Inflammatory macrophage treated with lipopolysaccharide for 1 hour (primary cell): ENCODE data around the gene BLVRB.
"Not testable (repeated sequence)": the region's sequence is repeated elsewhere in the genome, so short reads cannot be mapped to it uniquely, and the experiment has no call there.

Experiments used
- DNase-seq, 2 donors: peaks; one replicate each; pipeline ENCODE4 v3.0.0-alpha.2; 2020 to 2022

Gene BLVRB

GRCh38 chr19:40446263-40446784 lies 19.2 kb downstream of the BLVRB start:
- DNase-seq: no peak

DNA sequence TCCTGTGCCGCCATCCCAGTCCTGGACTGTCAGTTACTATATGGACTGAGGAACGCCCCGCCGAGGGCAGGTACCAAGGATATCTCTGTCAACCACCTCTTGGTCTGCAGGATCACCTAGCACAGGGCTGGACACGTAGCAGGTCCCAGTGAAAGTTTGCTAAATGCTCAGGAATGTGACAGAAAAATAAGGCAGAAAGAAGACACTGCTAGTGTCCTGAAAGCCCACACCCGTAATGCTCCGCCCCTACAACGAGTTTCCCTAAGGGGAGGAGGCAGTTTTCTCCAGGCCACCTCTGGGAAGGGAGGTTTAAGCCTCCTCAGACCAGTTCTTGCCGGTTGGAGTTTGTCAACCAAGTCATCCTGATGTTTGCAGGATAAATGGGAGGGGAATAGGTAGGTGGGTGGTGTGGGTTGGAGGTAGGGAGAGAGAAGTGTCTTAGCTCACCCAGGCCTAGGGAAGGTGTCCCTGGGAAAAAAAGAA lies 19.7 kb downstream of the BLVRB start:
- DNase-seq: no peak

GRCh38 chr19:40444825-40445312 lies 20.7 kb downstream of the BLVRB start:
- DNase-seq: no peak

DNA sequence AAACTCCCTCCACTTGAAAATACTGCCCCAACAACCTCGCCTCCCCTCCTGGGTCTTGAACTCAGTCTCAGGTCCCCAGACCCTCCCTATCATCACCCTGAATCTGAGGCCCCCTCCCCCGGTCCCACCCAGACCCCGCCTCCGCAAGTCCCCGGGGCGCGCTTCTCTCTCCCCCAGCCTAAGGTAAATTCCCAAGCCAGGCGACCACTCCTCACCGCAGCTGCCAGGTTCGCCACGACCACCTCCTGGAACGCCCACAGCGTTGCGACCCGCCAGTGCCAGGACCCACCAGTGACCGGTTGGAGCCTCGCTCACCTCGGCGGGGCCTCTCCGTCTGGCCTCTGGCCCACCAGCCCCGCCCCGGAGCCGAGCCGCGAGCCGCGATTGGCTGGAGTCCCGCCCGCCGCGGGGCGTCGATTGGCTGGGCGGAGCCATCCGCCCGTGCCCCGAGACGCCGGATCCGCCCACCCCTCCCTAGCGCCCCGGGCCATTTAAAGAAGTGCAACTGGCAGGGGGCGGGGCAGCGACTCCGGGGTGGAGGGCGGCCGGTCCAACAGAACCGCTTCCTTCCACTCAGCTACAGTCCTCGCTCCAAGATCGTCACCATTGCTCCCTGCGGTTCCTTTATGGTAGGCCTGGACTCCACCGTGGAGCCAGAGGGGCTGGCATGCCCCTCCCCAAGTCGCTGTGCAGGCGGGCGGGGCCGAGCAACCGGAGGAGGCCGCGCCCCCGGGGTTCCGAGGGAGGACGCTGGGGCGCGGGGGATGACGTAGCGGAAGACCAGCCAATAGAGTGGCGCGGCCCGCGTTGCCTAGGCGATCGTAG lies 21.3 kb downstream of the BLVRB start, which contains the start of gene SERTAD3:
SERTAD3 (minus strand) TSS at position 336 of the 825 bp plus-strand sequence. CDS start 2,255 bp downstream, outside the sequence.
- peak; percentile 96 to 97 for DNase-seq

DNA sequence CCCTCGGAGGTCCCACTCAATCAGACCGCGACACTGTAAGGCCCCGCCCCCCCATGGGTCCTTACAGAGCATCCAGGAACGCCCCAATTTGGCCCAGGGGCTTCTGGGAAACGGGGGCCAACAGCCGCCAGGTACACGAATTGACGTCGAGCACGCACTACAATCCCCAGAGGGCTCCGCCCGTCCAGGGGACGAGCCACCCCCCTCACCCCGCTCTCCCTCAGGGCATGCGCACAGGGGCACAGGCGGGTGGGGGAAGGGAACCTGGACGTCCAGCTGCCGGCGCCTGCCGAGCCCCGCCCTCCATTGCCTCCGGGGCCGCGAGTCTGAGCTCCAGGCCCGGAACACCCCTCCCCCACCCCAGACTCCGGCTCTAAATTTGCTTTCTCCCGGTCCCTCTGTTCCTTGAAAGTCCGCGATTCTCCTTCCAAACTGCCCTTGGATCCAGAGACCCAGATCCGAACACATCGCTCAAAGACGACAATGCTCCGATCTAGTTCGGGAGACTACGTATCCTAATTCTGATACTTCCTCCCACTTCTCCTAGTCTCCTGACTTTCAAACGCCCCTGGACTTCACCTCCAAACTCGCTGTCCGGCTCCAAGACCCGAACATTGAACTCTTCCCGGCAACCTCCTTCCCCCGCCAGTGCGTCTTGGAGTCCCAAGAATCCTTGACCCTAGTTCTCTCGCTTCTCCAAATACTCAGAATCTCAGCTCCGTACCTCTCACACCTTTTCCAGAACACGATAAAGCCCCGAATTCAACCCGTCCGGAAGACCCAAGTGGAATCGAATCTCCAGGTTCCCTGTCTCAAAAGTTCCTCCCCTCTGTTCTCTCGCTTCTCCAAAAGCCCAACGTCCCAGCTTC lies 22.2 kb downstream of the BLVRB start:
- peak; percentile 99 for DNase-seq

- DNase-seq: no peak
Measured at GRCh38 chr19:40442328-40443130, 23.0 kb downstream of the BLVRB start.

DNA sequence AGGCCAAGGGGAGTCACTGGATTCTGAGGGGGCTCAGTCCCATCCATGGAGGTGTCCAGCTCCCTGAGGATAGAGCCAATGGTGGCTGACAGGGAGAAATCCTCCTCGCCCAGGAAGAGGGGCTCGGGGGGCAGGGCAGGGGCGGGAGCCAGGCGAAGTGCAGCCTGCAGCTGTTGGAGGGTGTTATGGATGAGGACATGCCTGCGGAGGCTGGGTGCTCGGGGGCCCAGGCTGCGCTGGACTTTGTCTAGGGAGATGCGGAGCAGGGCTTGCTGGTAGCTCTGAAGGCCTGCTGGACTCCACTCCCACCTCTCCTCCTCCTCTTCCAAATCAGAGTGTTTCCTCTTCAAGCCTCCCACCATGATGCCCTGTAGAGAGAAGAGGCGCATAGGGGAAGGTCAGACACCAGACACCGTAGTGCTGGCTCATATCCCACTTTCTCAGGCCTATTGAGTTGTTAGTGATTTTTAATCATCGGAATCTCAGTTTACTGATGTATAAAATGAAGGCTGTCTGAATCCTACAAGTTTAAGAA lies 23.8 kb downstream of the BLVRB start:
- DNase-seq: no peak

DNA sequence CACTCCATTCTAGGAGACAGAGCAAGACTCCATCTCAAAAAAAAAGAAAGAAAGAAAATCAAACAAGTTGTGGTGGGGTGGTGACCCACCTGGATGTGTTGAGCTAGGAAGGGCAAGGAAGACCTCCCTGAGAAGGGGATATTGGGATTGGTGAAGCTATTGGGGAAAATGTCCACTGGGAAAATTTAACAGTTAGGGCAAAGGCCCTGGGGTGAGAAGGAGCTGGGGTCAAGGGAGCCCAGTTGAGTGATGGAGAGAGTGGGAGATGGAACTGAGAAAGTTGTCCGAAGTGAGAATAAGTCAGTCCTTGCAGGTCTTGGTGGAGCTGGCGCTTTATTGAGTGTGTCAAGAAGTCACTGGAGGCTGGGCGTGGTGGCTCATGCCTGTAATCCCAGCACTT lies 27.3 kb downstream of the BLVRB start:
- no peak for DNase-seq

GRCh38 chr19:40433391-40434216 lies 31.9 kb downstream of the BLVRB start:
- peak; percentile 87 to 88 for DNase-seq

DNA sequence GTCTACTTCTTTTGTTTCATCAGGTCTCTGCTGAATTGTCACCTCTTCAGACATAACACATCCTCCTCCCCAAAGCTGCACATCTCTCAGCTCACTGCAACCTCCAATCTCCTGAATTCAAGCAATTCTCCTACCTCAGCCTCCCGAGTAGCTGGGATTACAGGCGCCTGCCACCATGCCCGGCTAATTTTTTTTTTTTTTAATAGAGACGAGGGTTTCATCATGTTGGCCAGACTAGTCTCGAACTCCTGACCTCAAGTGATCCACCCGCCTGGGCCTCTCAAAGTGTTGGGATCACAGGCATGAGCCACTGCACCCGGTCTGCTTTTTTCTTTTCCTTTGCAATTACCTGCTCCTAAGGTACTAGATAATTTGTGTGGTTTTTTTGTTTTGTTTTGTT lies 32.8 kb downstream of the BLVRB start:
- not testable (repeated sequence) for DNase-seq

DNA sequence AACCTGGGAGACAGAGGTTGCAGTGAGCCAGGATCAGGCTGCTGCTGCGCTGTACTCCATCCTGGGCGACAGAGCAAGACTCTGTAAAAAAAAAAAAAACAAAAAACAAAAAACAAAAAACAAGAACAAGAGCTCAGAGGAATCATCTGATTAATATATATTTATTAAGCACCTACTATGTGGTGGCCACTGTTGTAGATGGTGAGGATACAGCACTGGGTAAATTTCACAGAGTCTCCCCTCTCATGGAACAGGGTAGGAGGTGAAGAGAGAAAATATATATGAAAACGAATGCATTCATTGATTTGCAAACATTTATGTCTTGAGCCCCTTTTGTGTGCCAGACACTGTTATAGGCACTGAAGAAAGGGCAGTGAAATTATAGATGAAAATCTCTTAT lies 33.8 kb downstream of the BLVRB start:
- DNase-seq: no peak

GRCh38 chr19:40430242-40430641 lies 35.3 kb downstream of the BLVRB start:
- not testable (repeated sequence) for DNase-seq

DNA sequence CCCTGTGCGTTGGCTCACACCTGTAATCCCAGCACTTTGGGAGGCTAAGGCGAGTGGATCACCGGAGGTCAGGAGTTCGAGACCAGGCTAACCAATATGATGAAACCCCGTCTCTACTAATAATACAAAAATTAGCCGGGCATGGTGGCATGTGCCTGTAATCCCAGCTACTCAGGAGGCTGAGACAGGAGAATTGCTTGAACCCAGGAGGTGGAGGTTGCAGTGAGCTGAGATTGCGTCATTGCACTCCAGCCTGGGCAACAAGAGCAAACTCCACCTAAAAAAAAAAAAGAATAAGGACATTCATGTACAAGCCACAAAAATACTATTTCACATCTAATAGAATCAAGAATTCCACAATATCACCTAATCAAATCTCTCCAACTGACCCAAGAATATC lies 37.3 kb downstream of the BLVRB start:
- DNase-seq: not testable (repeated sequence)

DNA sequence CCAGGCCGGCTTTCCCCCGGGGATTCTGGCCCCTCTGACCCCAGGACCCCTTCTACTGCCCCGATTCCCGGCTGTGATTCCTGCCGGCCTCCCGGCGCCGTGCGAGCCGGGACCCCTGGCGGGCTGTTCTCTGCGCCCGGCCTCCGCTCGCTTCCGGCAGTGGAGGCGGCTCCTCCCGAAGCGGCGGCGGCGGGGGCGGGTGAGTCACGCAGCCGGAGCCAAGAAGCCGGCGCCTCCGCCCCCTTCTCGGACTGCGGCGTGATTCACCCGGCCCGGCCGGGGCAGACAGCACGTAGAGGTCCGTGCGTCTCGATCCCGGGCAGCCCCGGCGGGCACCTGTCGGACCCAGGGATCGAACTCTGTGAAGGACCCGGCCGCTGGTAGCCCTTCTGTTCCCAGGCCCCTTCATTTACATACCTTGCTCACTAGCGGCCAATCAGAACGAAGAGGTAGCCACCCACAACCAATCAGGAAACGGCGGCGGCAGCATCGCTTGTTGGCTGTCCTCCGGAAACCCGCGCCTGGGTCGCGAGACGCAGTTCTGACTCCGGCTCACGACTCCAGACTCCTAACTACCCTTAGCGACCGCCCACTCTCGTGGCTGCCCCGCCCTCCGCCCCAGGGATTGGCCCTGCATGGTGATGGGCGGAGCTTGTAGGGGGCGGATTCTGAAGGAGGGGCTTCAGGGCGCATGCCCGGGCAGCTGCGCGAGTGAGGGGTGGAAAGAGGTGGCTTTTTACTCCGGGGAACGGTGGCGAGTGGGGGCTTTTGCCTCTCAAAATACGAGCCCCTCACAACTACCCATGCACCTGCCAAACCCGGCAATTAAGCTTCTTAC lies 39.9 kb downstream of the BLVRB start, which contains the start of gene SERTAD1:
SERTAD1 (minus strand) TSS at position 543 of the 838 bp plus-strand sequence. CDS start 2,446 bp downstream, outside the sequence.
- peak; percentile 100 for DNase-seq

DNA sequence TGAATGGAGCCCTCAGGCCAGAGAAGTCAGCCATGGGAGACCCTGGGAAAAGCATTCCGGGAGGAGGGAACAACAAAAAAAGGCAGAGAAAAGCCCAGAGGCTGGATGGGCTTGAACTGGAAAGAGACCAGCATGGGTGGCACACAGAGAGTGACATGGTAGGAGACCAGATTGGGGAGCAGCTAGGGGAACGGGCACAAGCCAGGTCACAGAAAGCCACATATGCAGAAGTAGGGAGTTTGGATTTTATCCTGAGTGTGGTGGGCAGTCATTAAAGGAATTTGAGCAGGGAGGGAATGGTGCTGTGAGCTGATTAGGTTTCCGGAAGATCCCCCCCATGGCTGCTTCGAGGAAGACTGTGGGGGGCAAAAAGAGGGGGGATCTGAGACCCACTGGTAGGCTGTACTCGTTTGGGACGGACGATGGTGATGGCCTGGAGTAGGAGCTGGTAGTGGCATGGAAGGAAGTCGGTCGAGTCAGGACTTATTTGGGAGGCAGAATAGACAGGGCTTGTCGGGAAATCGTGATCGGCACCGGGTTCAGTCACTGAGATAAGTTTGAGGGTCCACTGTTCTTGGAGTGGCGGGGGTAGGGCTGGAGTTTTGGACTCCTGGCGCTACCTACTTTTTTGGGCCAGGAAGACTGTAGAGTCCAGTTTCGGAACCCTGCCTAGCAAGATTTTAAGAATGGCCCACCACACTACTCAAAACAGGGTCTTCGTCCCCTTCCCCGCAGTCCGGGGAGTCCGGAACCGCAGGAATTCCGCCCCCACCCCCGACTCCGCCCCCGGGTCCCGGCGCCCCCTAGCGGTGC lies 40.7 kb downstream of the BLVRB start:
- DNase-seq: no peak

DNA sequence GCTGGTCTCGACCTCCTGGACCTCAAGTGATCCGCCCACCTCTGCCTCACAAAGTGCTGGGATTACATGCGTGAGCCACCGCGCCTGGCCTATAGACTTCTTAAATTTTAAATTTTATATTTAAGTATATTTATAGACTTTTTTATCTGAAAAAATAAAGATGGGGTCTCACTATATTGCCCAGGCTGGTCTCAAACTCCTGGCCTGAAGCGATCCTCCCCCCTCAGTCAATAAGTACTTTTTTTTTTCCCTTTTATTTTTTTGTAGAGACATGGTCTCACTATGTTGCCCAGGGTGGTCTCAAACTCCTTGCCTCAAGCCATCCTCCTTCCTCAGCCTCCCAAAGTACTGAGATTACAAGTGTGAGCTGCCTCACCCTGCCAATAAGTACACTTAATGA lies 41.6 kb downstream of the BLVRB start:
- no peak for DNase-seq

GRCh38 chr19:40422748-40423566 lies 42.6 kb downstream of the BLVRB start:
- no peak for DNase-seq
